Measurements from ENCODE around the gene CD180. TPM values are rescaled to one million over a fixed set of nuclear protein-coding genes. Genes with fewer than 3 reads are reported as not detected.

Gene CD180
- total RNA-seq, 1 donor from 2014 or later = not detected

DNA sequence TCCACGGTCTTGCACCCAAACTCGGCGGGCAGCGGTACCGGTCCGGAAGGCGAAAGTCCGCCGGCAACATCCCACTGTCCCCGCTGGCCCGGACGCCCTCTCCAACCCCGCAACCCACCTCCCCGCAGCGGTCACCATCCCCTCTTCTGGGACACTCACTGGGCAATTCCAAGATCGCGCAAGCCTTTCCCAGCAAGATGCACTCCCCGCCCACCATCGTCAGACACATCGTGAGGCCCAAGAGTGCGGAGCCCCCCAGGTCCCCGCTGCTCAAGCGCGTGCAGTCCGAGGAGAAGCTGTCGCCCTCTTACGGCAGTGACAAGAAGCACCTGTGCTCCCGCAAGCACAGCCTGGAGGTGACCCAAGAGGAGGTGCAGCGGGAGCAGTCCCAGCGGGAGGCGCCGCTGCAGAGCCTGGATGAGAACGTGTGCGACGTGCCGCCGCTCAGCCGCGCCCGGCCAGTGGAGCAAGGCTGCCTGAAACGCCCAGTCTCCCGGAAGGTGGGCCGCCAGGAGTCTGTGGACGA is 33.3 kb downstream of the CD180 start:
- DNase-seq (ENCODE audit: low read depth in 2 of 2) = no peak

DNA sequence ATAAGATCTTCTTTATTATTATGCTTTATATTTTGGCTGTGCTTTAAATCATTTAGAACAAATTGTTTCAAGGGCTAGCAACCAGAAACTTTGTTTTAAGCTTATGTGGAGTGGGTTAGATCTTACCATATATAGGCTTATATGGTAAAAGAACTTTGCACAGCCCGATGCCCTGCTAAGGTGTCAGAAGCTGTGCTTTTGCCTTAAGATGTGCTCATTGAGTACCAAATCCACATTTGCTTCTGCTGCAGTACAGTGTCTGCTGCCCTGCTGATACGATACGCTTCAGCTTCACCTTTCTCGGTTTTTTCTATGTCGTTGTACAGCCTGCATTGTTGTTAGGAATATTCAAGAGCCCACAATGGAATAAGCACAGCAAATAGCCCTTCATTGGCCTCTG is 34.8 kb downstream of the CD180 start:
- DNase-seq (ENCODE audit: low read depth in 2 of 2) = no peak

DNA sequence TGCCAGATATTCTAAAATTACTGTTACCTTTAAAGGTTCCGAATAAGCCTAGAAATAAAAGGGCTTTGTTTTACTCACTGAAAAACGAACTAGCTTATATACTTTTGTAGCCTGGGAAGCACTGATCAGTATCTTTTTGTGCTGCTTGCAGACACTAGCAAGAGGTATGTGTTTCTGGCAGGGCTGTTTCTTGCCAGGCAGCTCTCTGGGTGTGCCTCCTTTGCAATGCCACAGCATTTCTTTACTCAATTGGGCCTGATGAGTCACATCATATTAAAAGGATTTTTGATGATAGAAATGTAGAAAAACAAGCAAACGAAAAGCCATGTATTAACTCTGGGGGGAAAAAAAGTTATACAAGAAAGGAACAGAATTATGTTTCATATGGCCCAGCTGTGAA is 35.6 kb downstream of the CD180 start:
- peak in 1 of 2 donors; percentile 15 for DNase-seq (ENCODE audit: low read depth in 2 of 2)

DNA sequence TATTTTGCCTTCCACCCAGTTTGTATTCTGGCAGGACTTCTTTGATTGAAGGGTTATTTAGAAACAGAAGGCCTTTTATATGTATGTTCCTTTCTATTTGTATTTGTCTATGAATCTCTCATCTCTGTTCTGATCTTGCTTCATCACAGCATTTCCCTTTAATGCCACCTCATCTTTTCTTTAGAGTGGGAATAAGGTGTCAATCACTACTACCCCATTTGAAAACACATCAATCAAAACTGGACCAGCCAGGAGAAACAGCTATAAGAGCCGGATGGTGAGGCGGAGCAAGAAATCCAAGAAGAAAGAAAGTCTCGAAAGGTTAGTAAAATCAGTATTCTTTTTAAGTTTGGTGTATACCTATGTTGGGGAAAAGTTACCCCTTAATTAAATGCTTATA is 36.3 kb downstream of the CD180 start:
- no peak for DNase-seq (ENCODE audit: low read depth in 2 of 2)

DNA sequence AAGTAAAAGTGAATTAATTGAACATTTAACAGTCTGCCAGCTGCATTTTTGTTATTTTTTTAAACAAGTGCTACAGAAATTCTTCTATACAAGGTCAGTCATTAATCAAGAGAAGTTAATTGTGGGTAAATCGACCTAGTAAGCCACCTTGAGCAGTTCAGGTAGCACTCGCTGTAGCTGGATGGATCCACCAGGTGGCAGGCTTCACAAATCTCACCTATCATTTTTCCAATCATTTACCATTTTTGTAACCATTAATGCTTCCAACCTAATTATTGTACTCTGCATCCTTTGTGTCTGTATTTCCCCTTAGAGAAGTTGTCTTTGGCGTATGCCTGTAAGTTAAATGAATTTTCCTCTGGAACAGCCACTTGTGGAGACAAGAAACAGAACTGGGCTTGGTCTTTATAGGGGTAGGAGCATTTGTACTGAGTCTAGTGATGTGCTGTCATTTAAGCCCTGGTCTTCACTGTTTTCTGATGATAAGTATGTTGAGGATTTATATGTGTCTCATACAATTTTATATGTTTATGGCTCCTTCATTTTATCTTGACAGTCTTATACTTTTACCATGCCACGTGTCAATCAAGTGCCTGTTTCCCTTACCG is 39.5 kb downstream of the CD180 start:
- peak; percentile 32 to 50 for DNase-seq (ENCODE audit: low read depth in 2 of 2)

DNA sequence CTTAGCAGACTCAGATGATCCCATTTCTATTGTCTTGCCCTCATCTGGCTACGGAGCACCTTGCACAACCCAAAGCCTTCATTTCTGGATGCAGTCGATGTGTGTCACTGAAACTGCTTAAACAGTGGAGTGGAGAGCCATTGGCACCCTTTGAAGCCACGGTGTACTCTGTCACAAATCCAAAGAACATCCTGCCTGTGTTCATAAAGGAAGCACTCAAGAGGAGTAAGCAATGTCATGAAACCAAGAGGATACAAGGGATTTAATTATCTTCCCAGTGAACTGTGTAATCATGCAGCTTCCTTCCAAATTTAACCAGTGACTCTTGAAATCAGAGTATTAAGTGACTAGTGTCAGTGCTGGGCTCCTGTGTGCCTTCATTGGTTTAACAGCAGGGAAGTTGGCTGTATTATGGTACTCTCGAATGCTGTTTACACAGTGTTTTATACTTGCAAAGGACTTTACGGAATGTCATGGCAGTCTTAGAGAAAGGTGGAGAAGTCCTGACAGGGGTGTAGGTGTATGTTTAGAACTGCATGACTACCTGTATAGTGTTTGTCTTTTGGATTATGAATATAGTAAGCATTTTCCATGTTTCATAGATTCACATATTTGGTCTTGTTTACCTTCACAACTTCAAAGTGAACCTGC is 41.9 kb downstream of the CD180 start:
- no peak for DNase-seq (ENCODE audit: low read depth in 2 of 2)

- DNase-seq (ENCODE audit: low read depth in 2 of 2) = no peak
These were observed 43.3 kb downstream of the CD180 start for GRCh38 chr5:67153292-67153691.

DNA sequence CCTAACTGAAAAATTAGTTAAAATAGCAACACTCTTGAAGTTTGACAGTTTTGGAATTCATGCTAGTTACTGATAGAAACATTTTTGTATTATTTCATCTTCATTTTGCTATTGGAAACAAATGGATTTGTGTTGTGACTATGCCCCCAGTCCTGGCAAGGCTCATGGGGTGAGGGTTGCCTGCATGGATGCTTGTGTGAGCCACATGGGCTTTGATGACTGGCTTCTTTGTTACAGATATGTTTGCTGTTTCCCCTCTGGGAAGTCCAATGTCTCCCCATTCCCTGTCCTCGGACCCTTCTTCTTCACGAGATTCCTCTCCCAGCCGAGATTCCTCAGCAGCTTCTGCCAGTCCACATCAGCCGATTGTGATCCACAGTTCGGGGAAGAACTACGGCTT is 44.2 kb downstream of the CD180 start:
- DNase-seq (ENCODE audit: low read depth in 2 of 2) = no peak

DNA sequence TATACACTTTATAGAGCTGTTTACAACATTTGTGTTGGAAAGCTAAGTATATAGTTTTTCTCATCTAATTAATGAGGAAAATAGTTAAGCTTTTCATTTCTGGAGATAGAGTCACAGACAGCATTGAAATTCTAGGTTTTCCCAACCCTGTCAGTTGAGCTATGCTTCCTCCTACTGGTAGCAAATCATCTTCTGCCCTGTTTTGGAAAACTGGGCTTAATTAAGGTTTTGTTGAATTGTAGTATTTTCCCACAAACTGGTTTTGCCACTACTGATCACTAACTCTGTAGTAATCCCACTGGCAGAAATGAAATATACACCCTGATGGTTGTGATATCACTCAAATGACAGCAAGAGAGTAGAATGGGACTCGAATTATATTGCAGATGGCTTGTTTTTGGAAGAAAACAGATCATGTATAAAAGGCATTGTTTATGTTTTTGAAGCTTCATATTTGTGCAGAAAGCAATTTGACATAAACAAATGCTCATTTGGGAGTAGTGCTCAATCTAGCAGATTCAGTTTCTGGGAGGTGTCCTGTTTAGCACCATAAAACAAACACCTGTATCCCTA is 46.6 kb downstream of the CD180 start:
- no peak for DNase-seq (ENCODE audit: low read depth in 2 of 2)

DNA sequence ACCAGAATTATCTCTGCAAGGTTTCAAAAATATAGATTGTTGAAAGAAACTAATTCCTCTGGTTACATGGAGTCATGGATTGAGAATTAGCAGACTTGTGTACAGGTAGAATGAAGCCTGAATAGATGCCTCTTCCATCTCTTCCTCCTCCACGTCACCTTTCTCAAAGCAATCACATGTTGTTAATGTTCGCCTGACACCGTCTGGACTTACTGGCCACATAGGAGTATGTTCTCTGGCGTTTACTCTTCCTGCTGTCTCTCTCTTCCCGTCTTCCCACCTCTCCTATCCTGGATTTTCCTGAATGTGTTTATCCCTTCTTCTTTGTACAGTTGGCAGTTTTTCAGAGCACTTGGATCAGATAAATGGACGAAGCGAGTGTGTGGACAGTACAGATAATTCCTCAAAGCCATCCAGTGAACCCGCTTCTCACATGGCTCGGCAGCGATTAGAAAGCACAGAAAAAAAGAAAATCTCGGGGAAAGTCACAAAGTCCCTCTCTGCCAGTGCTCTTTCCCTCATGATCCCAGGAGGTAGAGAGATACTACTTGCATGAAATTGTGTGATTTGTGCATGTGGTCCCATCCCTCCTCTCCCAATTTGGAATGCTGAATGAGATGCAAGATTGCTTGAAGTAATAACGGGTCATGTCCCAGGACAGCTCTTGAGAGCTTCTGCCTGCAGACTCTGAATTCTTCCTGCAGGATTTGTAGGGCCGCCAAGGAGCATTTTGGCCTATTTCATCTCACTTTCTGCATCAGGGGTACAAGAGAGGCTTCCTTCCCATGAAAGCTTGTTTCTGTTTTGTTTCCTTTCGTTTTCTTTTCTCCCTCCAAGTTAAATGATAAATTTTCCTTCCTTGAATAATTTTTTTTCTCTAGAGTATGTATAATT is 47.3 kb downstream of the CD180 start:
- DNase-seq (ENCODE audit: low read depth in 2 of 2) = no peak

GRCh38 chr5:67147760-67148159 is 48.8 kb downstream of the CD180 start:
- DNase-seq (ENCODE audit: low read depth in 2 of 2) = no peak

- no peak for DNase-seq (ENCODE audit: low read depth in 2 of 2)
These were observed 49.6 kb downstream of the CD180 start for GRCh38 chr5:67146981-67147380.

- no peak for DNase-seq (ENCODE audit: low read depth in 2 of 2)
These were observed 50.0 kb downstream of the CD180 start for GRCh38 chr5:67146574-67146973.

GRCh38 chr5:67144183-67144639 is 52.4 kb downstream of the CD180 start:
- no peak for DNase-seq (ENCODE audit: low read depth in 2 of 2)

DNA sequence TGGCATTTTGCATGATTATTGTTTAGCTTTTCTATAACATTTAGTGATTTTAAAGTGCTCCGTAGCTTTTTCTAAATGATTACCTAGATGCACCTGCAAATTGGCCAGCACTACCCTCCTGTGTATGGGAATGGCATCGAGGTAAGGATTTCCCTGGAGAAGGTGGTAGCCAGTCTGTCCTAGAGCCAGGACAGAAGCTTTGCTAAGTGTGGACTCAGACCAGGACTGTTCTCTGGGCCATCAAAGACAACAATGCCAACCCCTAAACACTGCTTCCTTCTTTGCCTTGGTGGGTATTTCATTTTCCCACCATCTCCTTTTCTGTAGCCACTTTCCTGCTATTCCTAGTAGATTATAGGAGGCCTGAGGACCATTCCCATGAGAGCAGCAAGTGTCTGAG is 53.0 kb downstream of the CD180 start:
- no peak for DNase-seq (ENCODE audit: low read depth in 2 of 2)

- DNase-seq (ENCODE audit: low read depth in 2 of 2) = no peak
These were observed 53.8 kb downstream of the CD180 start for GRCh38 chr5:67142816-67143215.

DNA sequence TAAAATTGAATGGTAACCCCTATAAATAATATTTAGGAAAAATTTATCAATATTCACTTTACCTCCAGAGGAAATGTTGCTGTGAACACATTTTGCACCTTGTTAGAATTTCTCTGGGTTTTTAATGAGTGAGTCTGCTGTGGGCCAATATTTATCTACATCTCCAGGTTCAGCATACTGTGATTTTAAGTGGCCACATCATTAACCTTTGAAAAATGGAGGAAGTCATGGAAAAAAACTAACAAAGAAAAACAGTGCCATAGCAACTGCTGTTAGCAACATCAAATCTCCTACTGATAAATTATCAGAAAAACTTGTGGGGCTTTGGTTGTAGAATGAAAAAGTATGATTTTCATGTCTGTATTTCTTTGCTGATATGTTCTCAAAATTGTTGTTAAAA is 55.0 kb downstream of the CD180 start:
- peak; percentile 14 to 31 for DNase-seq (ENCODE audit: low read depth in 2 of 2)

DNA sequence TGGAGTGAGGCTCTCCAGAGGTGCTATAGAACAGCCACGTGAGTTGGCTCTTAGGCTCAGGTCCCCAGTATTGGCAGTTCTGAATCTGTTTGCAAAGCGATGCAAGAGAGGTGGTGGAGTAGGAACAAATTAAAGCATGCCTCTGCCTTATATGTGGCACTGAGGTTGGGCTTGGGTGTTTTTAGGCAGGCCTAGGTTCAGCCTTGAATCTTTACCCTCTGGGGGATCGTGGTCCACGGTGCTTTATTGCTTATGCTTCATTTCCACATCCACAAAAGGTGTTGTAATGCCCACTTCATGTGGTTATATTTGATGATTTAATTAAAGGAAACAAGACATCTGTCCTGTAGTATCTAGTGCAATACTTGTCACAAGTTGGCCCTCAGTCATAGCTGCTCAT is 56.2 kb downstream of the CD180 start:
- no peak for DNase-seq (ENCODE audit: low read depth in 2 of 2)

DNA sequence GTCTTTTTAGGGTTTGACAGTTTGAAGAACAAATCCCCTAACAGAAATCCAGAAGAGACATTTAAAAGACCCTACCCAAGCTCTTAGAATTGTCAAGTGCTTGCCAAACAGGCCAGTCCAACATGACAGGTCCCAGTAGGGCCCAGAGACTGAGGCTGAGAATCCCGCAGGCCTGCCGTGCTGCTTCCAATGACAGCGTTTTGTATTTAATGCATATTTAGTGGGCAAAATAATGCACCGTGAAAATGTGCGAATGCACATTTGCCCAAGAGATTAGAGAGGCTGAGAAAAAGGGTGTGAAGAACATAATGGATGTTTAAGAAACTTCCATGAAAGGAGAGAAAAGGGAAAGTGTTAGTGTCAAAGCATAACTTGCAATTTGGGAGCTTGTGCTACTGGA is 57.6 kb downstream of the CD180 start:
- DNase-seq (ENCODE audit: low read depth in 2 of 2) = no peak

DNA sequence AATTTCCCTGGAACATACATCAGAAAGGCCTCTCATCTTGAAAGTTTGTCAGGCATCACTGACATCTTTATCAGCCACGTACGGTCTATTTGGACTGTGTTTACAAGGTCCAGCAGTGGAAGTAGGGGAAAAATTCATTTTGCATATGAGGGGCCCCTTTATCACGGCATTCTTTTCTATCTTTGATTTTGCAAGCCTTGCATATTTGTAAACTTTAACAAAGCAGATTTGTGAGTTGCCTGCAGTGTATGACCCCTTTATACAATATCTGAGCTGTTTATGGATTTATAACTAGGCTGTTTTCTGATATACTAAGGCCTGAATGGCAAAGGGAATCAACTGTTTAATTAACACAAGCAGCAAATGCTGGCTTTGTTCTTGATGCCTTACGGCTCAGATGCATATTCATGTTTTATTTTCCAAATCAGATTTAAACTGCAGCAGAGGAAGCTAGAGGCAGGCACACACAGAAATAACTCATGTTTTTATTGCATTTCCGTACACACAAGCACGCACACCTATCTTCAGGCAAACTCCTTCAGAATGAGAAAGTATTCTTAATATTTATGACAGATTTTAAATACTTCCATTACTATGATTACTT is 61.1 kb downstream of the CD180 start:
- no peak for DNase-seq (ENCODE audit: low read depth in 2 of 2)

- no peak for DNase-seq (ENCODE audit: low read depth in 2 of 2)
These were observed 62.8 kb downstream of the CD180 start for GRCh38 chr5:67133776-67134175.

GRCh38 chr5:67133217-67133616 is 63.4 kb downstream of the CD180 start:
- DNase-seq (ENCODE audit: low read depth in 2 of 2) = no peak

Measured in dermis microvascular lymphatic vessel endothelial cell (primary cell).